ENCODE results near the gene MAP3K10.

The MAP3K10 gene

GRCh38 chr19:40233811-40234389, 42.7 kb downstream of the MAP3K10 start:
- DNase-seq (ENCODE audit: low spot score) = no peak

- no peak for DNase-seq (ENCODE audit: low spot score)
These were observed 43.4 kb downstream of the MAP3K10 start for GRCh38 chr19:40234429-40235237.

GRCh38 chr19:40235238-40236025, 44.2 kb downstream of the MAP3K10 start:
- DNase-seq (ENCODE audit: low spot score) = no peak

GRCh38 chr19:40236026-40236355, 44.8 kb downstream of the MAP3K10 start:
- DNase-seq (ENCODE audit: low spot score) = no peak

- no peak for DNase-seq (ENCODE audit: low spot score)
These were observed 45.1 kb downstream of the MAP3K10 start for GRCh38 chr19:40236366-40236765.

GRCh38 chr19:40237791-40238190, 46.6 kb downstream of the MAP3K10 start:
- no peak for DNase-seq (ENCODE audit: low spot score)

GRCh38 chr19:40238775-40239174, 47.5 kb downstream of the MAP3K10 start:
- no peak for DNase-seq (ENCODE audit: low spot score)

- DNase-seq (ENCODE audit: low spot score) = no peak
These were observed 48.4 kb downstream of the MAP3K10 start for GRCh38 chr19:40239415-40240226.

GRCh38 chr19:40240332-40240731, 49.1 kb downstream of the MAP3K10 start:
- no peak for DNase-seq (ENCODE audit: low spot score)

- DNase-seq (ENCODE audit: low spot score) = no peak
These were observed 50.0 kb downstream of the MAP3K10 start for GRCh38 chr19:40241125-40241808.

- no peak for DNase-seq (ENCODE audit: low spot score)
These were observed 50.7 kb downstream of the MAP3K10 start for GRCh38 chr19:40241809-40242384.

- no peak for DNase-seq (ENCODE audit: low spot score)
These were observed 51.3 kb downstream of the MAP3K10 start for GRCh38 chr19:40242480-40242879.

- no peak for DNase-seq (ENCODE audit: low spot score)
These were observed 52.0 kb downstream of the MAP3K10 start for GRCh38 chr19:40243181-40243580.

- DNase-seq (ENCODE audit: low spot score) = no peak
These were observed 53.5 kb downstream of the MAP3K10 start for GRCh38 chr19:40244579-40245317.

GRCh38 chr19:40245506-40246128, 54.4 kb downstream of the MAP3K10 start:
- DNase-seq (ENCODE audit: low spot score) = no peak

GRCh38 chr19:40246292-40247073, 55.3 kb downstream of the MAP3K10 start:
- DNase-seq (ENCODE audit: low spot score) = no peak

- DNase-seq (ENCODE audit: low spot score) = no peak
These were observed 56.0 kb downstream of the MAP3K10 start for GRCh38 chr19:40247178-40247577.

GRCh38 chr19:40247735-40248262, 56.6 kb downstream of the MAP3K10 start:
- DNase-seq (ENCODE audit: low spot score) = no peak

GRCh38 chr19:40249201-40249600, 58.0 kb downstream of the MAP3K10 start:
- DNase-seq (ENCODE audit: low spot score) = no peak

Measured in AG08396 (cell line).